ENCODE data around the gene NANP.
A peak's percentile ranks its signal among the peaks of the same experiment; 100 is the strongest.
"Not testable (repeated sequence)": the region's sequence is repeated elsewhere in the genome, so short reads cannot be mapped to it uniquely, and the experiment has no call there.

Gene NANP

DNA sequence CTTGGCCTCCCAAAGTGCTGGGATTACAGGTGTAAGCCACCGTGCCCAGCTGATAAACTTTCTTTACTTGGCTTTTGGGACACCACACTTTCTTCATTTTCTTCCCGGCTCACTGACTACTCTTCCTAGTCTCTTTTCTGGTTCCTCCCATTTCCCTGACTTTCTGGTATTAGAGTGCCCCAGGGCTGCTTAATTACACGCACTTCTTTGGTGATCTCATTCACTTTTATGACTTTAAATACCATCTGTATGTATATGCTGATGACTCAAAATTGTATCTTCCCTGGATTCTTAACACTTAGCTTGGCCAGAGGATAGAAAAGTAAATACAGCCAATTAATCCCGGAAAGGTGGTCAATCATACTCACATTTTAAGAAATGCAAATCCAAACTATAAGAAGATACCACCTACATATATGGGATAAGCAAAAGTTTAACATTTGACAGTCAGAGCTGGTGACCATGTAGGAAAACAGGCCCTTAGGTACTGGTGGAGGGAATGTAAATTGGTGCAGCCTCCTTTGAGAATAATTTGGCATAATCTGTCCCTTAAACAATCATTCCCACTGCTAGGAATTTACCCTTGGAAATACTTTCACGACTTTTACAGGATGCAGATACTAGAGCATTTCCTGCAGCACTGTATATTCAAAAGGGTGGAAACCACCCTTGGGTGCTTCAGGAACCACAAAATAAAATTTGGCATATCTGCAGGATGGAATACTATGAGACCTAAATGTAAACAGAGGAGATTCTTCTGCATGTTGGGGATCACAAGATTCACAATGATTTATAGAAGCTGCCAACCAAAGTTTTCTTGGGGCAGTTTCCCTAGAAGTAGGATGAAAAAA, 9.4 kb upstream of the NANP start:
- WGBS, 2 experiments: 84 to 90% methylated on average over 4 to 5 of the region's 5 CpGs
- H3K27ac ChIP-seq (ENCODE audit: insufficient read depth, low read depth, low read length, poor library complexity, severe bottlenecking): no peak overlapping the region
- no peaks in the 10 kb centered on the region for H3K27me3 ChIP-seq (ENCODE audit: control insufficient read depth, insufficient read depth, low read length, poor library complexity, severe bottlenecking)
- H3K4me3 ChIP-seq (ENCODE audit: insufficient read depth, low read depth, low read length): no peak overlapping the region
- H3K4me1 ChIP-seq (ENCODE audit: control insufficient read depth, insufficient read depth, low read length): no peaks in the 10 kb centered on the region
- H3K9me3 ChIP-seq (ENCODE audit: control insufficient read depth, low read length): no peaks in the 10 kb centered on the region
- peaks cover 7% of the 10 kb centered on the region for H3K36me3 ChIP-seq (ENCODE audit: control insufficient read depth, insufficient read depth, low read length)

DNA sequence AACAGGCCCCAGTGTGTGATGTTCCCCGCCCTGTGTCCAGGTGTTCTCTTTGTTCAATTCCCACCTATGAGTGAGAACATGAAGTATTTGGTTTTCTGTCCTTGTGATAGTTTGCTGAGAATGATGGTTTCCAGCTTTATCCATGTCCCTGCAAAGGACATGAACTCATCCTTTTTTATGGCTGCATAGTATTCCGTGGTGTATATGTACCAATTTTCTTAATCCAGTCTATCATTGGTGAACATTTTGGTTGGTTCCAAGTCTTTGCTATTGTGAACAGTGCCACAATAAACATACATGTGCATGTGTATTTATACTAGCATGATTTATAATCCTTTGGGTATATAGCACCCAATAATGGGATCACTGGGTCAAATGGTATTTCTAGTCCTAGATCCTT, 6.8 kb upstream of the NANP start:
- 90 to 93% methylated on average over 2 of the region's 2 CpGs for WGBS, 2 experiments
- not testable (repeated sequence) for H3K27me3 ChIP-seq (ENCODE audit: control insufficient read depth, insufficient read depth, low read length, poor library complexity, severe bottlenecking); H3K36me3 ChIP-seq (ENCODE audit: control insufficient read depth, insufficient read depth, low read length); H3K4me3 ChIP-seq (ENCODE audit: insufficient read depth, low read depth, low read length); H3K9me3 ChIP-seq (ENCODE audit: control insufficient read depth, low read length); H3K27ac ChIP-seq (ENCODE audit: insufficient read depth, low read depth, low read length, poor library complexity, severe bottlenecking); H3K4me1 ChIP-seq (ENCODE audit: control insufficient read depth, insufficient read depth, low read length)

DNA sequence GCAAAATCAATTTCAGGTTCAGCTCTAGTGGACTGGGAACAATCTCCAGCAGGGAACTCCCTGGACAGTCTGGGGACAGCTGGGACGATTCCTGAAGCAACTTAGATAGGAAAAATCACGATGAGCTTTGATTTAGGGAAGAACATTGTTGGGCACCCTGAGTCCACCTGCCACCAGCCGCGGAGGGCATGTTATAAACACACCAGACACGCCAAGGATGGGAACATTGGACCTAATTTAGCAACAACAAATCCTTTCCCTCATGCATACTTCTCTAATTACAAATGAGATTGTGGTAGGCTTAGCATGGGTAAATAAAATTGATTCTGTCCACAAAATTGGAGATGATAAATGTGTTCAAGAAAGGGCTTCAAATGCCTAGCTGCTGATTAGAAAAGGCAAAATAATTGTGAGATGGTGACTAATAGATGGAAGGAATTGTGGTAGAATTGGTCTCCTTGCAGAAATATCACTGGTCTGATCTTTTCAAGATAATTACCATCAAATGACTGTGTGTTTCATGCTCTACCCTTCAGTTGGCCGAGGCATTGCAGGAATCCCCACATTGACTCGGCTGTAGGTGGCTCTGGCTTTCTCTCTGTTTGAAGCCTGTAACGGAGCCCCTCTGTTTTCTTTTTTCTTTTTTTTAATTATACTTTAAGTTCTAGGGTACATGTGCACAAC, 6.1 kb upstream of the NANP start:
- Histone ChIP-seq H3K4me1 (ENCODE audit: control insufficient read depth, insufficient read depth, low read length) (no peaks in the 10 kb centered on the region), H3K27ac (ENCODE audit: insufficient read depth, low read depth, low read length, poor library complexity, severe bottlenecking) (no peak overlapping the region), H3K9me3 (ENCODE audit: control insufficient read depth, low read length) (no peaks in the 10 kb centered on the region), H3K27me3 (ENCODE audit: control insufficient read depth, insufficient read depth, low read length, poor library complexity, severe bottlenecking) (no peaks in the 10 kb centered on the region), H3K4me3 (ENCODE audit: insufficient read depth, low read depth, low read length) (no peak overlapping the region), H3K36me3 (ENCODE audit: control insufficient read depth, insufficient read depth, low read length) (no peaks in the 10 kb centered on the region)
- 92 to 94% methylated on average over 7 to 8 of the region's 8 CpGs for WGBS, 2 experiments

DNA sequence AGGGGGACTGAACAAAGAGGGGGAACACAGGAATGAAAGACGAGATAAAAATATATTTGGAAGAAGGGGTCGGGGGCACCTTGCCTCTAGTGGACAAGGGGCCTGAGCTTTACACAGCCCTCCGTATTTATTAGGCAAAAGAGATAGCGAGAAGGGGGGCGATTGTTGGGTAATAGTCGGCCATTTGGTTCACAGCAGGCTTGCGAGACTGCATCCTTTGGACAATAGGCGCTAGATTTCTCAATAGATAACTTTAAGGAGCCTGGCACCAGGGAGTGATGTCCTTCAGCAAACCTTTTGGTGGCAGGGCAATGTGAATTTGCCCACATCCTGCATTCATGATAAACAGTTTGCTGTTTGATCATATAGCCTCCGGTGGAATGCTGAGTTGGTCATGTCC, 3.0 kb upstream of the NANP start:
- no peak overlapping the region for H3K27ac ChIP-seq (ENCODE audit: insufficient read depth, low read depth, low read length, poor library complexity, severe bottlenecking)
- H3K36me3 ChIP-seq (ENCODE audit: control insufficient read depth, insufficient read depth, low read length): no peaks in the 10 kb centered on the region
- WGBS, 2 experiments: 91% methylated on average over 9 of the region's 9 CpGs
- peaks cover 5% of the 10 kb centered on the region for H3K4me1 ChIP-seq (ENCODE audit: control insufficient read depth, insufficient read depth, low read length)
- peaks cover 21% of the 10 kb centered on the region for H3K27me3 ChIP-seq (ENCODE audit: control insufficient read depth, insufficient read depth, low read length, poor library complexity, severe bottlenecking)
- no peaks in the 10 kb centered on the region for H3K9me3 ChIP-seq (ENCODE audit: control insufficient read depth, low read length)
- H3K4me3 ChIP-seq (ENCODE audit: insufficient read depth, low read depth, low read length): no peak overlapping the region

DNA sequence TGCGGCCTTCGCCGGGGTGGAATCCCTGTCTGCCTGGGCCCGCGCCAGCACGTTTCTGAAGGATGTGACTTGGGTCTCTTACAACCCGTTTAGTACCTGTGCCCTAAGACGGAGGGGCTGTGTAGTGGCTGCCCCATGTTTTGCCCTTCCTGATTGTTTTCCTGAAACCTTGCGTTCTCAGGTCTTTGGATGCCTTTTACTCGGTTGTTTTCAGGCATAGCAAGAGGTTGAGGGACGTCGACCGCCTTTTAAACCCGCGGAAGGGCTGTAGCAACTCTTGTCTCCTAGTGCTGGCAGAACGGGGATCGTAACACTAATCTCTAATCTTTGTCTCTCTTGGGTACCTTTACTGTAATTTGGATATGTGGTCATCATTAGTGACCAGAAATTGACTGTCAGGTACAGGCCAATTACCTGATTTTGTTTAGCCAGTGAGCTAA, 706 bp upstream of the NANP start:
- WGBS, 2 experiments: 52 to 58% methylated on average over 17 of the region's 17 CpGs
- Histone ChIP-seq H3K36me3 (ENCODE audit: control insufficient read depth, insufficient read depth, low read length) (no peaks in the 10 kb centered on the region), H3K4me1 (ENCODE audit: control insufficient read depth, insufficient read depth, low read length) (peaks cover 5% of the 10 kb centered on the region), H3K9me3 (ENCODE audit: control insufficient read depth, low read length) (no peaks in the 10 kb centered on the region), H3K27me3 (ENCODE audit: control insufficient read depth, insufficient read depth, low read length, poor library complexity, severe bottlenecking) (peaks cover 21% of the 10 kb centered on the region), H3K27ac (ENCODE audit: insufficient read depth, low read depth, low read length, poor library complexity, severe bottlenecking) (peak overlapping the region; percentile 45), H3K4me3 (ENCODE audit: insufficient read depth, low read depth, low read length) (peak overlapping the region; percentile 60)

DNA sequence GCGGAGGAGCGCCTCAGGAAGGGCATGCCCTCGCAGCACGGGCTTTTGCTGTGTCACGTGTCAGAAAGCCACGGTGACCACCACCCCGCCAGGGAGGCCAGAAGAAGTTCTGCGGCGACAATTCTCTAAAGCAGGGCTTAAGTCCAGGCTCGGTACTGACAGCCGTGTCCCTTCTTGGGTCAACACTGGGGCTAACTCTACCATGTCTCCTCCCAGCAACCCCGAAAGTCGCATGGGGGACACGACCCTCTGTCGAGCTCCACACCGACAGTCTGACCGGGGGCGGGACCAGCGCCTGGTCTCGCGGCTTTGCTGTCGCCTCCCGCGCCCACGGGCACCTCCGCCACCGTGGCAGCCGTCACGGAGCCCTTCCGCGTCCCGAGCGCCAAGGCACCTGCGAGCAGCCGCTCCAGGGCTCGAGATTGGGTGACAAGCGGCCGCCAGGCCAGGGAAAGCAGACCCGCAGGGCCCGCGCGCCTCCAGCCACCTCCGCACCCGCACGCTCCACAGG, 534 bp downstream of the NANP start:
- no peak overlapping the region for H3K27ac ChIP-seq (ENCODE audit: insufficient read depth, low read depth, low read length, poor library complexity, severe bottlenecking)
- H3K27me3 ChIP-seq (ENCODE audit: control insufficient read depth, insufficient read depth, low read length, poor library complexity, severe bottlenecking): peaks cover 21% of the 10 kb centered on the region
- H3K9me3 ChIP-seq (ENCODE audit: control insufficient read depth, low read length): no peaks in the 10 kb centered on the region
- no peaks in the 10 kb centered on the region for H3K36me3 ChIP-seq (ENCODE audit: control insufficient read depth, insufficient read depth, low read length)
- peak overlapping the region; percentile 60 for H3K4me3 ChIP-seq (ENCODE audit: insufficient read depth, low read depth, low read length)
- 2% methylated on average over 45 of the region's 45 CpGs for WGBS, 2 experiments
- H3K4me1 ChIP-seq (ENCODE audit: control insufficient read depth, insufficient read depth, low read length): peaks cover 5% of the 10 kb centered on the region

DNA sequence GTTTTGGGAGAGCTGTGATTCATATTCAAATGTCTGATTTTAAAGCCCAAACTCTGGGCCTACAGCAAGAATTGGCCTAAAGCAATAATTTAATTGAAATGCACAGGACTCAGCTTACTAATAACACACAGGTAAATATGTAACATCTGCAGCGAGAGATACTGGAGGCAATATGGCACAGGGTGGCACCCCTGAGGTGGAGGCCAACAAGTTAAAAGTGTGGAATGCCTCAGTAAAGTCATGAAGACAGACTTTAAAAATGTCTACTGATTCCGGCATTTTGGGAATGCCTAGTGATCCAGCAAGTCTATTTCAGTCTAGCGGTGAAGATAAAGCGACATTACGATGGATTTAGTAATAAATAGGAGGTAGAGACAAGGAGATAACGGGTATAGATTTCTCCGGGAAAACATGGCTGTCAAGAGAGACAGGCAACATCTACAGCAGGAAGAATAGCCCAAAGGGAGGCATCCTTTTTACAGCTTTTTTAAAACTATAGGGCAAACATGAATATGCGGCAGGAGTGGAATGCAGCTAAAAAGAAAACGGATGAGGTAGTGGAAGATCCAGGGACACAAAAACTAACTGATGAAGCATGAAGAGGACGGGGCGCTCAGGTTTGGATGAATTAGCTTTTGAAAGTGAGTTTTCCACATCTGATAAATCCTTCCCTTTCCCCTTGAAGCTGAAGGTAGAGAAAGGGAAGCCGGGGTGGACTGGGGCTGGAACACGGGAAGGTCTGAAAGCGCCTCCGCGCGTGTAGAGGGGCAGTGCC, 1.2 kb downstream of the NANP start:
- Histone ChIP-seq H3K4me3 (ENCODE audit: insufficient read depth, low read depth, low read length) (peak overlapping the region; percentile 60), H3K27me3 (ENCODE audit: control insufficient read depth, insufficient read depth, low read length, poor library complexity, severe bottlenecking) (peaks cover 21% of the 10 kb centered on the region), H3K9me3 (ENCODE audit: control insufficient read depth, low read length) (no peaks in the 10 kb centered on the region), H3K27ac (ENCODE audit: insufficient read depth, low read depth, low read length, poor library complexity, severe bottlenecking) (no peak overlapping the region), H3K36me3 (ENCODE audit: control insufficient read depth, insufficient read depth, low read length) (no peaks in the 10 kb centered on the region), H3K4me1 (ENCODE audit: control insufficient read depth, insufficient read depth, low read length) (peaks cover 5% of the 10 kb centered on the region)
- 48 to 49% methylated on average over 17 of the region's 17 CpGs for WGBS, 2 experiments

DNA sequence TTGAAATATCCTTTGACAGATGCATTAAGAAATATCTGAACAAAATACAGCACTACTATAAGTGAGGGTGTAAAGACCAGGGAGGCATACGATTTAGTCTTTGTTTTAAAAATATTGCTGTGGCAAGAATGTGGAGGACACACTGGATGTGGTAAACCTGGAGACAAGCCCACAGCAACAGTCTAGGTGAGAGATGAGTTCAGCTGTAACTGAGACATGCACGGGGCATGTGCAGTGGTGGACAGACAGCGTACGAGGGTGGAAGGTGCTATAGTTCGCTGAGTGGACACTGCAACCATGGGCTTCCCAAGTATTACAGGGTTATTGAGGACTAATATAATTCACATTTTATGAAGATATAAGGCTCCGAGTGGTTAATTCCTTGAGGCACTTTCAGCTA, 1.8 kb downstream of the NANP start:
- H3K4me3 ChIP-seq (ENCODE audit: insufficient read depth, low read depth, low read length): no peak overlapping the region
- WGBS, 2 experiments: 96% methylated on average over 6 of the region's 6 CpGs
- H3K27me3 ChIP-seq (ENCODE audit: control insufficient read depth, insufficient read depth, low read length, poor library complexity, severe bottlenecking): peaks cover 21% of the 10 kb centered on the region
- H3K36me3 ChIP-seq (ENCODE audit: control insufficient read depth, insufficient read depth, low read length): no peaks in the 10 kb centered on the region
- peaks cover 5% of the 10 kb centered on the region for H3K4me1 ChIP-seq (ENCODE audit: control insufficient read depth, insufficient read depth, low read length)
- H3K27ac ChIP-seq (ENCODE audit: insufficient read depth, low read depth, low read length, poor library complexity, severe bottlenecking): no peak overlapping the region
- H3K9me3 ChIP-seq (ENCODE audit: control insufficient read depth, low read length): no peaks in the 10 kb centered on the region

DNA sequence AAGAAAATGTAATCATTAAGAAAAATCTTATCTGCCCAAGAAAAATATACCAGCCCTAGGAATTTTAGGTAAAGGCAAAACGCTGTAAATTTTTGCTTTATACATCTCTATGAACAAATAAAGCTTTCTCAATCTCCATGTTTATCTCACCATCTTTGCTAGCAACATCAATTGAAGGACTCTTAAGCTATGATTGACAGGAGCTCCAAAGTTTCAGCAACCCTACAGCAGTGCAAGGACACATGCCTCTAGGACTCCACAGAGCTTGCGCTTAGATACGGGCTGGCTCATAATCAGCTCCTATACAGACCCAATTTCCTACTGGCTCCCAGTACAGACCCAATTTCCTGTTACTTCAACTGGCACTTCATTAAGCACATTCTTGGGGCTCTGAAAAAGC, 4.3 kb downstream of the NANP start:
- Histone ChIP-seq H3K36me3 (ENCODE audit: control insufficient read depth, insufficient read depth, low read length) (no peaks in the 10 kb centered on the region), H3K27ac (ENCODE audit: insufficient read depth, low read depth, low read length, poor library complexity, severe bottlenecking) (no peak overlapping the region), H3K9me3 (ENCODE audit: control insufficient read depth, low read length) (no peaks in the 10 kb centered on the region), H3K4me1 (ENCODE audit: control insufficient read depth, insufficient read depth, low read length) (peaks cover 3% of the 10 kb centered on the region), H3K27me3 (ENCODE audit: control insufficient read depth, insufficient read depth, low read length, poor library complexity, severe bottlenecking) (peaks cover 19% of the 10 kb centered on the region), H3K4me3 (ENCODE audit: insufficient read depth, low read depth, low read length) (no peak overlapping the region)
- 92 to 94% methylated on average over 3 of the region's 3 CpGs for WGBS, 2 experiments

DNA sequence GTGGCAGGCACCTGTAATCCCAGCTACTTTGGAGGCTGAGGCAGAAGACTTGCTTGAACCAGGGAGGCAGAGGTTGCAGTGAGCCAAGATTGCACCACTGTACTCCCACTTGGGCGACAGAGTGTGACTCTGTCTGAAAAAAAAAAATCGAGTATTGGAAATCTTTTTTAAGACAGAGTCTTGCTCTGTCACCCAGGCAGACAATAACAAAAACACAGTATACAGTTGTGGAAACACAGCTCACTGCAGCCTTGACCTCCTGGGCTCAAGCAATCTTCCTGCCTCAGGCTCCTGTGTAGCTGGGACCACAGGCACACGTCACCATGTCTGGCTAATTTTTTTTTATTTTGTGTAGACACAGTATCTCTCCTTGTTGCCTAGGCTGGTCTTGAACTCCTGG, 15.0 kb downstream of the NANP start:
- Histone ChIP-seq H3K27me3 (ENCODE audit: control insufficient read depth, insufficient read depth, low read length, poor library complexity, severe bottlenecking) (no peaks in the 10 kb centered on the region), H3K36me3 (ENCODE audit: control insufficient read depth, insufficient read depth, low read length) (no peaks in the 10 kb centered on the region), H3K4me1 (ENCODE audit: control insufficient read depth, insufficient read depth, low read length) (no peaks in the 10 kb centered on the region), H3K9me3 (ENCODE audit: control insufficient read depth, low read length) (no peaks in the 10 kb centered on the region), H3K4me3 (ENCODE audit: insufficient read depth, low read depth, low read length) (no peak overlapping the region), H3K27ac (ENCODE audit: insufficient read depth, low read depth, low read length, poor library complexity, severe bottlenecking) (no peak overlapping the region)
- WGBS, 2 experiments: 88 to 96% methylated on average over 3 of the region's 3 CpGs

All from ectodermal cell (in vitro differentiated cells).